H9 (cell line): Measurements from ENCODE around the gene TEX13D. TPM values are rescaled to one million over a fixed set of nuclear protein-coding genes. Genes with fewer than 3 reads are reported as not detected.

Experiments used
- DNase-seq: peaks from one replicate; pipeline ENCODE4 v3.0.0-alpha.2; 2017
- H2AFZ ChIP-seq: one replicate; pipeline ENCODE4 v1.6.1; 2013; ENCODE audit warnings: mild to moderate bottlenecking, low read length, control low read depth, moderate library complexity
- H2AK5ac ChIP-seq: 2 replicates; pipeline ENCODE4 v1.6.1; 2013; ENCODE audit warnings: low read length, control low read depth, mixed read lengths; ENCODE audit not compliant: insufficient read length
- H2BK120ac ChIP-seq: one replicate; pipeline ENCODE4 v1.6.1; 2013; ENCODE audit warnings: low read depth, mild to moderate bottlenecking, low read length, control low read depth, inconsistent platforms; ENCODE audit not compliant: poor library complexity, severe bottlenecking
- H2BK12ac ChIP-seq: 2 replicates; pipeline ENCODE4 v1.6.1; 2013; ENCODE audit warnings: low read length, control low read depth, mixed read lengths, low read depth; ENCODE audit not compliant: insufficient read length
- H2BK15ac ChIP-seq: 2 replicates; pipeline ENCODE4 v1.6.1; 2013; ENCODE audit warnings: low read depth, low read length, control low read depth
- H2BK20ac ChIP-seq: one replicate; pipeline ENCODE4 v1.6.1; 2013; ENCODE audit warnings: low read depth, mild to moderate bottlenecking, low read length, control low read depth, inconsistent platforms; ENCODE audit not compliant: poor library complexity, severe bottlenecking
- H2BK5ac ChIP-seq: 2 replicates; pipeline ENCODE4 v1.6.1; 2013; ENCODE audit warnings: low read length, control low read depth, mixed read lengths; ENCODE audit not compliant: insufficient read length
- H3K14ac ChIP-seq: 2 replicates; pipeline ENCODE4 v1.6.1; 2013; ENCODE audit warnings: low read length, control low read depth; ENCODE audit not compliant: insufficient read depth
- H3K18ac ChIP-seq: 2 replicates; pipeline ENCODE4 v1.6.1; 2013; ENCODE audit warnings: low read depth, mild to moderate bottlenecking, mixed read lengths, low read length, control low read depth; ENCODE audit not compliant: insufficient read length
- H3K23ac ChIP-seq: 2 replicates; pipeline ENCODE4 v1.6.1; 2013; ENCODE audit warnings: low read length, control low read depth, mixed read lengths, low read depth; ENCODE audit not compliant: insufficient read length
- H3K23me2 ChIP-seq: 2 replicates; pipeline ENCODE4 v1.6.1; 2013; ENCODE audit warnings: low read depth, mild to moderate bottlenecking, mixed read lengths, low read length, control low read depth; ENCODE audit not compliant: insufficient read length, poor library complexity, severe bottlenecking
- H3K27ac ChIP-seq: 2 replicates; pipeline ENCODE4 v1.5.1; 2013; ENCODE audit warnings: low read length, control low read depth, mixed read lengths, low read depth; ENCODE audit not compliant: insufficient read length
- H3K27me3 ChIP-seq: 2 replicates; pipeline ENCODE4 v1.6.1; 2013; ENCODE audit warnings: low read length, control low read depth, inconsistent platforms; ENCODE audit not compliant: insufficient read depth
- H3K4ac ChIP-seq: 2 replicates; pipeline ENCODE4 v1.6.1; 2013; ENCODE audit warnings: low read depth, mild to moderate bottlenecking, control low read depth, inconsistent platforms, low read length, moderate library complexity
- H3K4me1 ChIP-seq: 2 replicates; pipeline ENCODE4 v1.6.1; 2013; ENCODE audit warnings: low read length, control low read depth, inconsistent platforms; ENCODE audit not compliant: insufficient read depth
- H3K4me2 ChIP-seq: 2 replicates; pipeline ENCODE4 v1.6.1; 2013; ENCODE audit warnings: low read length, control low read depth, mixed read lengths; ENCODE audit not compliant: insufficient read length, insufficient read depth
- H3K56ac ChIP-seq: 2 replicates; pipeline ENCODE4 v1.6.1; 2013; ENCODE audit warnings: low read depth, mild to moderate bottlenecking, mixed read lengths, low read length, control low read depth; ENCODE audit not compliant: insufficient read length
- H3K79me1 ChIP-seq: 2 replicates; pipeline ENCODE4 v1.6.1; 2013; ENCODE audit warnings: low read depth, mild to moderate bottlenecking, moderate library complexity, low read length, control low read depth, inconsistent platforms; ENCODE audit not compliant: insufficient read depth, poor library complexity, severe bottlenecking
- H3K79me2 ChIP-seq: 2 replicates; pipeline ENCODE4 v1.6.1; 2013; ENCODE audit warnings: low read length, control low read depth, inconsistent platforms; ENCODE audit not compliant: insufficient read depth
- H3K9ac ChIP-seq: 2 replicates; pipeline ENCODE4 v1.6.1; 2013; ENCODE audit warnings: low read length, control low read depth, mixed read lengths; ENCODE audit not compliant: insufficient read length; ENCODE audit errors: extremely low read depth
- H3K9me3 ChIP-seq: one replicate; pipeline ENCODE4 v1.6.1; 2013; ENCODE audit warnings: low read depth, low read length, inconsistent platforms; ENCODE audit not compliant: control insufficient read depth
- H3T11ph ChIP-seq: one replicate; pipeline ENCODE4 v1.6.1; 2013; ENCODE audit warnings: mild to moderate bottlenecking, low read length, control low read depth, inconsistent platforms
- H4K20me1 ChIP-seq: one replicate; pipeline ENCODE4 v1.6.1; 2013; ENCODE audit not compliant: control insufficient read depth, insufficient read length, insufficient read depth
- H4K5ac ChIP-seq: 2 replicates; pipeline ENCODE4 v1.6.1; 2013; ENCODE audit warnings: low read depth, mild to moderate bottlenecking, mixed read lengths, low read length, control low read depth; ENCODE audit not compliant: insufficient read length
- H4K8ac ChIP-seq: replicated peaks from 2 replicates; pipeline ENCODE4 v1.6.1; 2013; ENCODE audit warnings: low read length, control low read depth, mixed read lengths, low read depth; ENCODE audit not compliant: insufficient read length
- H4K91ac ChIP-seq: 2 replicates; pipeline ENCODE4 v1.6.1; 2013; ENCODE audit warnings: low read depth, mild to moderate bottlenecking, moderate library complexity, mixed read lengths, low read length, control low read depth; ENCODE audit not compliant: insufficient read length
- H3K27ac Mint-ChIP-seq, 3 experiments: 2 replicates in 2 of 3; 3 replicates in 1 of 3; pipeline ENCODE4 v1.8.0; 2020 to 2021; ENCODE audit warnings: mixed read lengths in 3 of 3, mild to moderate bottlenecking in 1 of 3, moderate library complexity in 1 of 3
- H3K27me3 Mint-ChIP-seq: 2 replicates; pipeline ENCODE4 v1.8.0; 2021; ENCODE audit warnings: low read depth, mild to moderate bottlenecking, moderate library complexity, mixed read lengths
- H3K36me3 Mint-ChIP-seq, 3 experiments: 2 replicates in 2 of 3; 3 replicates in 1 of 3; pipeline ENCODE4 v1.8.0; 2020 to 2021; ENCODE audit warnings: low read depth in 3 of 3, mixed read lengths in 3 of 3; ENCODE audit not compliant: insufficient read depth in 1 of 3
- H3K4me1 Mint-ChIP-seq, 2 experiments: 2 replicates each; pipeline ENCODE4 v1.8.0; 2020; ENCODE audit warnings: mixed read lengths in 2 of 2
- H3K4me3 Mint-ChIP-seq, 2 experiments: 2 replicates in 1 of 2; 3 replicates in 1 of 2; pipeline ENCODE4 v1.8.0; 2020 to 2021; ENCODE audit warnings: mild to moderate bottlenecking in 2 of 2, mixed read lengths in 2 of 2, moderate library complexity in 1 of 2
- H3K9me3 Mint-ChIP-seq, 2 experiments: 2 replicates in 1 of 2; 3 replicates in 1 of 2; pipeline ENCODE4 v1.8.0; 2020; ENCODE audit warnings: mild to moderate bottlenecking in 2 of 2, mixed read lengths in 2 of 2, moderate library complexity in 1 of 2
- CTCF ChIP-seq: fragments of 200-600 bp; sonication (generic); conservative IDR thresholded peaks from 3 replicates; pipeline ENCODE4 v1.8.0; 2021; ENCODE audit warnings: antibody characterized with exemption, mild to moderate bottlenecking
- WGBS: extraction: QIAGEN DNeasy Blood & Tissue Kit; methylation state at CpG from one replicate; pipeline ENCODE4 v1.1.7; 2013; ENCODE audit warnings: missing lambda C conversion rate, low lambda C conversion rate, mixed read lengths; ENCODE audit not compliant: insufficient read length; ENCODE audit errors: extremely low coverage; 5-methylcytosine and 5-hydroxymethylcytosine counted together
- total RNA-seq: library from RNA; stranded (reverse); gene quantifications from 2 replicates; pipeline ENCODE4 v1.2.1, GENCODE V29; 2021

TEX13D gene
- total RNA-seq, 1 experiment from 2014 or later, result 0.15 TPM

- no peak overlapping the region for H3K18ac ChIP-seq
- H3K9me3 Mint-ChIP-seq, result peaks cover 0 to 4% of the 10 kb centered on the region in 2 experiments; a peak in 1 of 5 replicates
- no peak overlapping the region for H3K9ac ChIP-seq
- no peak overlapping the region for H2AFZ ChIP-seq
- no peaks in the 10 kb centered on the region for H3K79me2 ChIP-seq
- H3K14ac ChIP-seq, result no peak overlapping the region
- no peak overlapping the region for H3K23ac ChIP-seq
- no peaks in the 10 kb centered on the region for H3K23me2 ChIP-seq
- no peak overlapping the region for H2BK15ac ChIP-seq
- H3K4me1 ChIP-seq, result no peaks in the 10 kb centered on the region
- no peak overlapping the region for H3K56ac ChIP-seq
- H2BK12ac ChIP-seq, result no peak overlapping the region
- WGBS, result no CpG with 5 or more reads among the region's 6 CpGs
- no peak overlapping the region for H3K4me3 Mint-ChIP-seq
- no peaks in the 10 kb centered on the region; the same call in 1 of the 2 replicates for H3K27me3 Mint-ChIP-seq
- H3K79me1 ChIP-seq, result no peaks in the 10 kb centered on the region
- no peaks in the 10 kb centered on the region for H4K20me1 ChIP-seq
- no peak overlapping the region for H2AK5ac ChIP-seq
- H3K27me3 ChIP-seq, result no peaks in the 10 kb centered on the region
- TF ChIP-seq CTCF, result no peak
- H2BK120ac ChIP-seq, result no peak overlapping the region
- no peak overlapping the region for H3K27ac Mint-ChIP-seq
- H3K4me1 Mint-ChIP-seq, result peaks cover 15 to 18% of the 10 kb centered on the region in 2 experiments
- H4K5ac ChIP-seq, result no peak overlapping the region
- H4K8ac ChIP-seq, result no peak overlapping the region
- no peak overlapping the region for H3T11ph ChIP-seq
- H2BK5ac ChIP-seq, result no peak overlapping the region
- DNase-seq, result no peak
- H4K91ac ChIP-seq, result no peak overlapping the region
- no peaks in the 10 kb centered on the region for H3K9me3 ChIP-seq
- no peak overlapping the region for H3K27ac ChIP-seq
- no peak overlapping the region for H3K4ac ChIP-seq
- no peaks in the 10 kb centered on the region for H3K36me3 Mint-ChIP-seq
- H2BK20ac ChIP-seq, result no peak overlapping the region
- H3K4me2 ChIP-seq, result no peak overlapping the region
These were observed 16.5 kb downstream of the TEX13D start for GRCh38 chrX:124348885-124349453.
